Measurements from ENCODE around the gene ATP11A.
"Not testable (repeated sequence)": the region's sequence is repeated elsewhere in the genome, so short reads cannot be mapped to it uniquely, and the experiment has no call there.

Gene ATP11A

GRCh38 chr13:112825071-112825470 lies 135.2 kb downstream of the ATP11A start:
- DNase-seq, result no peak

DNA sequence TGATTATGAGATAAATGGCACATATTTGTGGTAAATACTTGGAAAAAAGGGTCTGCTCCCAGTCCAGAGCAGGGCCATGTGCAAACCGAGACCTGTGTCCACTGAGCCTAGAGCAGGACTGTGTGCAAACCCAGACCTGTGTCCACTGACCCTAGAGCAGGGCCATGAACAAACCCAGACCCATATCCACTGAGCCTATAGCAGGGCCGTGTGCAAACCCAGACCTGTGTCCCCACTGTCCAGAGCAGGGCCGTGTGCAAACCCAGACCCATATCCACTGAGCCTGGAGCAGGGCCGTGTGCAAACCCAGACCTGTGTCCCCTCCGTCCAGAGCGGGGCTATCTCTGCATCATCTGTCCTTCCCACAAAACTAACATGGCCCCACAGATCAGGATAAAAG lies 136.0 kb downstream of the ATP11A start:
- no peak for DNase-seq

DNA sequence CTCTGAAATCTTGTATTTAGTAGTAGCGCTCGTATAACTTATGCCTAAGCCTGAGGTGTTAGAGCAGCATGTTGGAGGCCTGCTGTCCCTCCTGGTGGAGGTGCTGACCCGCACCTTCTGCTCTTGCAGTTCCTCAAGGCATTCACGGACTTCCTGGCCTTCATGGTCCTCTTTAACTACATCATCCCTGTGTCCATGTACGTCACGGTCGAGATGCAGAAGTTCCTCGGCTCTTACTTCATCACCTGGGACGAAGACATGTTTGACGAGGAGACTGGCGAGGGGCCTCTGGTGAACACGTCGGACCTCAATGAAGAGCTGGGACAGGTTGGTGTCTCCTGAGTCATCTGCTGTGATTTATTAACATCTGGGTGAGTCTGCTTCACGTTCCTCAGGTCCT lies 136.7 kb downstream of the ATP11A start:
- DNase-seq, result no peak

DNA sequence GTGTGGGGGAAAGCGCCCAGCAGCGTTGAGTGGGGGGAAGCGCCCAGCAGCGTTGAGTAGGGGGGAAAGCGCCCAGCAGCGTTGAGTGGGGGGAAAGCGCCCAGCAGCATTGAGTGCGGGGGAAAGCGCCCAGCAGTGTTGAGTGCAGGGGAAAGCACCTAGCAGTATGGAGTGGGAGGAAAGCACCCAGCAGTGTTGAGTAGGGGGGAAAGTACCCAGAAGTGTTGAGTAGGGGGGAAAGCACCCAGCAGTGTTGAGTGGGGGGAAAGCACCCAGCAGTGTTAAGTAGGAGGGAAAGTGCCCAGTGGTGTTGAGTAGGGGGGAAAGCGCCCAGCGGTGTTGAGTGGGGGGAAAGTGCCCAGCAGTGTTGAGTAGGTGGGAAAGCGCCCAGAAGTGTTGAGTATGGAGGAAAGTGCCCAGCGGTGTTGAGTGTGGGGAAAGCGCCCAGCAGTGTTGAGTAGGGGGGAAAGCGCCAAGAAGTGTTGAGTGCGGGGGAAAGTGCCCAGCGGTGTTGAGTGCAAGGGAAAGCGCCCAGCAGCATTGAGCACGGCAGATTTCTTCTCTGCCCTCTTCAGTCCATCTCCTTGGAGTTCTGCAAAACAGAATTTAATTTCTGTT lies 138.4 kb downstream of the ATP11A start:
- no peak for DNase-seq

- no peak for DNase-seq
These were observed 138.9 kb downstream of the ATP11A start for GRCh38 chr13:112828756-112829155.

GRCh38 chr13:112831196-112831595 lies 141.4 kb downstream of the ATP11A start:
- DNase-seq, result no peak

- DNase-seq, result no peak
These were observed 142.0 kb downstream of the ATP11A start for GRCh38 chr13:112831801-112832200.

DNA sequence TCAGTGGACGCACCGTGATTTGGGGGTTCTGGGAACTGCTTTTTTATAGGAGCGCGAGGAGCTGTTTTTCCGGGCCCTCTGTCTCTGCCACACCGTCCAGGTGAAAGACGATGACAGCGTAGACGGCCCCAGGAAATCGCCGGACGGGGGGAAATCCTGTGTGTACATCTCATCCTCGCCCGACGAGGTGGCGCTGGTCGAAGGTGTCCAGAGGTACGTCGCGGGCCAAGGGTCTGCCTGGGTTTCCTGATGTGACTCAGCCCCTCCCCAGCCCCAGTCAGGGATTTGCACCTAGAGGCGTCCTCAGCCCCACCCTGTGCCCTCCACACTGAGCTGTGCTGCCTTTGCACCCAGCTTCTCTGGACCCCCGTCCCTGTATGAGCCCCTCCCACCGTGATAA lies 143.0 kb downstream of the ATP11A start:
- DNase-seq, result no peak

GRCh38 chr13:112833551-112834257 lies 143.9 kb downstream of the ATP11A start:
- no peak for DNase-seq

DNA sequence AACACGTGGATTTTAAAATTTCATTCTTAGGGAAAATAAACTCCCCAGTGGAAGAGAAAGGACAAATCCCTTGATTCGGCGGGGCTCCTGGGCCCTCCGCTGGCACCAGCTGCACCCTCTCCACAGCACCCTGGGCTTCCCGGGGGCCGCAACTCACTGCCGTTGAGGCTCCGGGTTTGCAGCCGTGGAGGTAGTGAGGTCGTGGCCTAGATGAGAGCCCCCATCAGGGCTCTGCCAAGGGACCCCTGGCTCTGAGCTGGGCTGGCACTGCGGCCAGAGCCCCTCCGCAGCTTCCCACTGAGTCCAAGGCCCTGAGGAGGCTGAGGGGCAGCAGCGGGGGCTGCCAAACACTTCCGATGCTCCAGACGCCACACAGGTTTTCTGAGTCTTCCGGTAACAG lies 145.5 kb downstream of the ATP11A start:
- DNase-seq, result no peak

DNA sequence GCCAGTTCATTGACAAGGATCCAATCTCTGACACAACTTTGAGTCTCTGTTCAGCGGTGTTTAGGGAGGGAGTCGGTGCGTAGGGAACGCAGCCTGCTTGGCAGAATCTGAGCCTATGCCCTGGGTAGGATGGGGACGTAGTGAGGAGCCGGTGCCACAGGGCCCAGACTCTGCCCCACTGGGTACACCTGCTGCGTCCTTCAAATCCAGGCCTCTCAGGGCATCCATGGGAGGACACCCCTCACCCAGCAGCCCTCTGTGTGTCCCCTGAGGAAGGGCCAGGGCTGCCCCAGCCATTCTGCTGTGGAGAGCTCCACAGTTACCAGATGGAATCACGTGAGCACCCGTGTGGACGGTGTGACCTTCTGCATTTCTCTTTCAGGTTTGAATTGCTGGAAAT lies 146.0 kb downstream of the ATP11A start:
- DNase-seq, result no peak

- DNase-seq, result no peak
These were observed 147.1 kb downstream of the ATP11A start for GRCh38 chr13:112836940-112837339.

GRCh38 chr13:112837371-112838037 lies 147.7 kb downstream of the ATP11A start:
- no peak for DNase-seq

DNA sequence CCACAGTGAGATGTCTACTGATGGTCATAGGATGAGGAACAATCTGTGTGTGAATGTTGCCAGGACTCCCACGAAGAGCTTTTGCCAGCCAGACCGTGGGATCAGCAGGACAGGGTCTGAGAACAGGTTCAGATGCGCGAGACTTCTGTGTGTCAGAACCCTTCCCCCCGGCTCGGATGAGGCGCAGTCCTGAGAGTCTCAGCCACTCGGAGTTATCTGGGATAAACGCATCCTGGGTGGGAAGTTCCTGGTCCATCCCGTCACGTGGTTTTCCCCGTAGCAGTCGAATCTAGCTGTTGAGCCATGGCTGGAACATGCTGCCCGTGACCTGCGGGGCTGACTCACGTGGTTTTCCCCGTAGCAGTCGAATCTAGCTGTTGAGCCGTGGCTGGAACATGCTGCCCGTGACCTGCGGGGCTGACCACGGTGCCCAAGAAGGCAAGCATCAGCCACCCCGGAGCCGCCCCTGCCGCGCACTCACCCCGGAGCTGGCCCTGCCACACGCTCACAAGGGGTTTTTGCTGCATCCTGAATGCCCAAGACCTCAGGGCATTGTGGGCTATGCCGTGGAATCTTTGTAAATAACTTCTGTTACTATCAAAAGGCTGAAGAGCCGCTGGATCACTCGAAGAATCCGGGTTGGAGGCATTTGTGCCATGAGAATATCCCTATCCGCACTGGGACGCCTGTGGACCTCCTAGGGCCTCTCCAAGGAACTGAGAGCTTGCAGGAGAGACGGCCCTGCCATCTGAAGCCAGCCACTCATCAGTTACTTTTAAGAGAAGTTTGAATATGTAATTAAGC lies 148.4 kb downstream of the ATP11A start:
- DNase-seq, result no peak

GRCh38 chr13:112838842-112839117 lies 148.9 kb downstream of the ATP11A start:
- DNase-seq, result no peak

DNA sequence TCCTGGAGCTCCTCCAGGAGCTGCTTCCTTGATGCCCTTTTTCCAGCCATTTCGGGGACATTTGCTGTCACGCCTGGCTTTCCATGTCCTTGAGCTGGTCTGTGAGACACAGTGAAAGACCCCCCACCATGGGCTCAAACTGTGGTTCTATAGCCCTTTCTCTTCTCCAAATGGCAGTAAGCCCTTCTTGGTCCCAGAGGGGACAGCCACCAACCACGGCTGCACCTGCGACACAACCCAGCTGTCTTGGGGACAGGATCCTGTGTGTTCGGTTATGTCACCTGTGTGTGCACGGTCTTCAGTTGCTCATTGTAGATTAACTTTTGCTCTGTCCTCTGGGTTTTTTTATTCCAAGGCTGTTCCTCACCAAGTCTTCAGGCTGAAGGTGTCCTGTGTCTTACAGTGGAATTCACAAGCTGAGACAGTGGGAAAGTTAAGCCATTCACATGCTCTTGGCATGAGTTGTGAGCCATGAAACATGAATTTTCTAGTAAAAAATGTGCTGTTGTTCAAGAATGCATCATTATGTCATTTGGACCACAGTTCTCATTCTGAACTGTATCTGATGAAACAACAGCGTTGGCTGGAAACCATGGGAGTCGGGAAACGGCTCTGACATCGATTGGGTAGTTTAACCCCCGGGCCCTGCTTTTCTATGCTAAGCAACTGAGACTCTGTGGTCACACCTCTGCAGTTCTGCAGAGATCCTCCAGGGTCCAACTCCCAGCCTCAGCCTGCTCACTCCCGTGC lies 149.7 kb downstream of the ATP11A start:
- DNase-seq, result no peak

GRCh38 chr13:112840472-112841302 lies 150.8 kb downstream of the ATP11A start:
- no peak for DNase-seq

DNA sequence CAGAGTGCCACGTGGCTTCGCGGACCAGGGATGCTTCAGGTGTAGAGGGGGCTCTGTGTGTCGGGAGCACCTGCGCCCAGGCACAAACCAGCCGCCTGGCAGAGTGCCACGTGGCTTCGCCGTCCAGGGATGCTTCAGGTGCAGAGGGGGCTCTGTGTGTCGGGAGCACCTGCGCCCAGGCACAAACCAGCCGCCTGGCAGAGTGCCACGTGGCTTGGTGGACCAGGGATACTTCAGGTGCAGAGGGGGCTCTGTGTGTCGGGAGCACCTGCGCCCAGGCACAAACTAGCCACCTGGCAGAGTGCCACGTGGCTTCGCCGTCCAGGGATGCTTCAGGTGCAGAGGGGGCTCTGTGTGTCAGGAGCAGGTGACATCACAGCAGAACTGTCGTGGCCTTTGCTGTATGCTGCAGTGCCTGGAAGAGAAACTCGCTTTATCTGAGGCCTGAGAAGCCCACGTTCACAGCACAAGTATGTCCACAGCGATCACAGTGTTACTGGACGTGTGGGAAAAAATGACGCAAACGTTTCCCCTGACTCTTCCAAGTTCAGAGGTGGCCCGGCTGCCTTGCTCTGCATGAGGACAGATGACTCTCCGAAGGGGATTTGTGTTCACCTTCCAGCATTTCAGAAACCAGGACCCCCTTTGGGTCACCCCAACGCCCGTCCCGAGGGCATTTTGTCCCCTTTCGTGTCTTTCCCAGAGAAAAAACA lies 151.6 kb downstream of the ATP11A start:
- not testable (repeated sequence) for DNase-seq

DNA sequence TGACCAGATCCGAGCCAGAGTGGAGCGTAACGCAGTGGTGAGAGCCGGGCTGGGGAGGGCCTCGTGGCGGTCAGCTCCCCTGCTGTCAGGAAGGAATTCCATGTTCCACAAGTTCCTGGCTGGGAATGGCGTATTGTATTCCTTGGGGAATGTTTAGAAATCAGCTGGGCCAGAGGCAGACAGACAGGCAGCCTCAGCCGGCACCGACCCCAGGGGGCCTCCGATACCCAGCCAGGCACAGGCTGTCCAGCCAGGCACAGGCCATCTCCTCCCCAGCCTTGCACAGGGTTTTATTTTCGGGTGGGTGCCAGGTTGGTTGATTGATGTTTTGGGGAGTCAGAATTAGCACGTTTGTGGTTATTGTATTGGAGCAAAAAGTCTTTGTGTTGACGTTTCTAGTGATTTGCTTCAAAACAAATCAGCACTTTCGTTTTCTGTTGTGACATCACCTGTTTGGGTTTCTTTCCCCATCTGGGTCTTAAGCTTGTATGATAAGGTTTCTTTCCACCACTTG lies 152.6 kb downstream of the ATP11A start:
- no peak for DNase-seq

DNA sequence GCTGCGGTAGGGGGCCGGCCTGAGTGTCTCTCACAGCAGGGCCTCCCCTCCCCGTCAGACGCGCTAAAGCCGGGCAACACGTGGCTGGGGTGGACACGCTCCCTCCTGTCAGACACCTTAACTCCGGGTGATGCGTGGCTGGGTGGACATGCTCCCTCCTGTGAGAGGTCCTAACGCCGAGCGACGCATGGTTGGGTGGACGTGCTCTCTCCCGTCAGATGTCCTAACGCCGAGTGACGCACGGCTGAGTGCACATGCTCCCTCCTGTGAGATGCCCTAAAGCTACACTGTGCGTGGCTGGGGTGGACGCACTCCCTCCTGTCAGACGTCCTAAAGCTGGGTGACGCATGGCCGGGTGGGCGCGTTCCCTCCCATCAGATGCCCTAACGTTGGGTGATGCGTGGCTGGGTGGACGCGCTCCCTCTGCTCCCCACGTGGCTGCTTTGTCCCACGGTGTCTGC lies 153.1 kb downstream of the ATP11A start:
- no peak for DNase-seq

All from activated gamma-delta T cell treated with Interleukin-2 at 50 U/mL for 16 hours (primary cell).